ENCODE results near the gene TASL. TPM values are rescaled to one million over a fixed set of nuclear protein-coding genes. Genes with fewer than 3 reads are reported as not detected.
"Not testable (repeated sequence)": the region's sequence is repeated elsewhere in the genome, so short reads cannot be mapped to it uniquely, and the experiment has no call there.

TASL gene
- polyA plus RNA-seq, 2 donors: 0.08 to 0.16 TPM

DNA sequence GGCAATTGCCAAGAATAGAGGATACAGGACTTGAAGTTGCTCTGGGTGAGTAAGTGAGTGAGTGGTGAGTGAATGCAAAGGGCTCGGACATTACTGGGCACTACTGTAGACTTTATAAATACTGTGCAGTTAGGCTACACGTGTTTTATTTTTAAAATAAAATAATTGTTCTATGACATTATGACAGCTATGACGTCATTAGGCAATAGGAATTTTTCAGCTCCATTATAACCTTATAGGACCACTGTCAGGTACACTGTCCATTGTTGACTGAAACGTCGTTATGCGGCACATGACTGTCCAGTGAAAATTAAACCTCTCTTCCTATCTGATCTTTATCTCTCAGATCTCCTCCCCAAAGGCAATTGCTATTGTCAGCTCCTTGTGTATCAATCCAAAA lies 5.1 kb upstream of the TASL start:
- WGBS, 2 donors: 73 to 85% methylated on average over 6 of the region's 6 CpGs
- Histone ChIP-seq H3K4me3 (ENCODE audit: low read depth in 1 of 2, low read length in 2 of 2) (no peak overlapping the region), H3K4me1 (ENCODE audit: control insufficient read depth in 2 of 2, insufficient read depth in 2 of 2, low read length in 1 of 2) (no peaks in the 10 kb centered on the region), H3K36me3 (ENCODE audit: control insufficient read depth in 2 of 2, insufficient read depth in 2 of 2, low read length in 1 of 2) (no peaks in the 10 kb centered on the region), H3K27me3 (ENCODE audit: control insufficient read depth in 1 of 2, insufficient read depth in 2 of 2, low read length in 2 of 2) (no peaks in the 10 kb centered on the region), H3K27ac (ENCODE audit: low read depth in 2 of 2, low read length in 1 of 2) (no peak overlapping the region), H3K9me3 (ENCODE audit: control insufficient read depth in 2 of 2, insufficient read depth in 1 of 2, low read depth in 1 of 2, low read length in 1 of 2) (no peaks in the 10 kb centered on the region)

GRCh38 chrX:30580641-30581040 lies 3.1 kb upstream of the TASL start:
- no peaks in the 10 kb centered on the region for H3K27me3 ChIP-seq (ENCODE audit: control insufficient read depth in 1 of 2, insufficient read depth in 2 of 2, low read length in 2 of 2)
- WGBS, 2 donors: 52 to 82% methylated on average over 2 of the region's 2 CpGs
- H3K4me3 ChIP-seq (ENCODE audit: low read depth in 1 of 2, low read length in 2 of 2): no peak overlapping the region
- no peaks in the 10 kb centered on the region for H3K9me3 ChIP-seq (ENCODE audit: control insufficient read depth in 2 of 2, insufficient read depth in 1 of 2, low read depth in 1 of 2, low read length in 1 of 2)
- H3K36me3 ChIP-seq (ENCODE audit: control insufficient read depth in 2 of 2, insufficient read depth in 2 of 2, low read length in 1 of 2): no peaks in the 10 kb centered on the region
- H3K4me1 ChIP-seq (ENCODE audit: control insufficient read depth in 2 of 2, insufficient read depth in 2 of 2, low read length in 1 of 2): no peaks in the 10 kb centered on the region
- H3K27ac ChIP-seq (ENCODE audit: low read depth in 2 of 2, low read length in 1 of 2): no peak overlapping the region

- 75 to 78% methylated on average over 8 of the region's 8 CpGs for WGBS, 2 donors
Measured at GRCh38 chrX:30576881-30577280, 685 bp downstream of the TASL start.

GRCh38 chrX:30573125-30573524 lies 4.4 kb downstream of the TASL start:
- Histone ChIP-seq H3K4me1 (ENCODE audit: control insufficient read depth in 2 of 2, insufficient read depth in 2 of 2, low read length in 1 of 2) (no peaks in the 10 kb centered on the region), H3K36me3 (ENCODE audit: control insufficient read depth in 2 of 2, insufficient read depth in 2 of 2, low read length in 1 of 2) (no peaks in the 10 kb centered on the region), H3K27me3 (ENCODE audit: control insufficient read depth in 1 of 2, insufficient read depth in 2 of 2, low read length in 2 of 2) (no peaks in the 10 kb centered on the region), H3K4me3 (ENCODE audit: low read depth in 1 of 2, low read length in 2 of 2) (no peak overlapping the region), H3K9me3 (ENCODE audit: control insufficient read depth in 2 of 2, insufficient read depth in 1 of 2, low read depth in 1 of 2, low read length in 1 of 2) (no peaks in the 10 kb centered on the region), H3K27ac (ENCODE audit: low read depth in 2 of 2, low read length in 1 of 2) (no peak overlapping the region)
- 74 to 77% methylated on average over 3 of the region's 3 CpGs for WGBS, 2 donors

More at GRCh38 chrX:30576881-30577280, 685 bp downstream of the TASL start:
- H3K4me1 ChIP-seq (ENCODE audit: control insufficient read depth in 2 of 2, insufficient read depth in 2 of 2, low read length in 1 of 2): no peaks in the 10 kb centered on the region
- no peak overlapping the region for H3K4me3 ChIP-seq (ENCODE audit: low read depth in 1 of 2, low read length in 2 of 2)
- no peaks in the 10 kb centered on the region for H3K27me3 ChIP-seq (ENCODE audit: control insufficient read depth in 1 of 2, insufficient read depth in 2 of 2, low read length in 2 of 2)
- no peak overlapping the region for H3K27ac ChIP-seq (ENCODE audit: low read depth in 2 of 2, low read length in 1 of 2)
- H3K36me3 ChIP-seq (ENCODE audit: control insufficient read depth in 2 of 2, insufficient read depth in 2 of 2, low read length in 1 of 2): no peaks in the 10 kb centered on the region
- no peaks in the 10 kb centered on the region for H3K9me3 ChIP-seq (ENCODE audit: control insufficient read depth in 2 of 2, insufficient read depth in 1 of 2, low read depth in 1 of 2, low read length in 1 of 2)

- no peak overlapping the region for H3K27ac ChIP-seq (ENCODE audit: low read depth in 2 of 2, low read length in 1 of 2)
- no peaks in the 10 kb centered on the region for H3K27me3 ChIP-seq (ENCODE audit: control insufficient read depth in 1 of 2, insufficient read depth in 2 of 2, low read length in 2 of 2)
- no peaks in the 10 kb centered on the region for H3K36me3 ChIP-seq (ENCODE audit: control insufficient read depth in 2 of 2, insufficient read depth in 2 of 2, low read length in 1 of 2)
- H3K9me3 ChIP-seq (ENCODE audit: control insufficient read depth in 2 of 2, insufficient read depth in 1 of 2, low read depth in 1 of 2, low read length in 1 of 2): no peaks in the 10 kb centered on the region
- H3K4me1 ChIP-seq (ENCODE audit: control insufficient read depth in 2 of 2, insufficient read depth in 2 of 2, low read length in 1 of 2): no peaks in the 10 kb centered on the region
- 59 to 76% methylated on average over 4 of the region's 4 CpGs for WGBS, 2 donors
- no peak overlapping the region for H3K4me3 ChIP-seq (ENCODE audit: low read depth in 1 of 2, low read length in 2 of 2)
Measured at GRCh38 chrX:30572678-30573077, 4.9 kb downstream of the TASL start.

- Histone ChIP-seq H3K36me3 (ENCODE audit: control insufficient read depth in 2 of 2, insufficient read depth in 2 of 2, low read length in 1 of 2) (no peaks in the 10 kb centered on the region), H3K9me3 (ENCODE audit: control insufficient read depth in 2 of 2, insufficient read depth in 1 of 2, low read depth in 1 of 2, low read length in 1 of 2) (no peaks in the 10 kb centered on the region), H3K27me3 (ENCODE audit: control insufficient read depth in 1 of 2, insufficient read depth in 2 of 2, low read length in 2 of 2) (no peaks in the 10 kb centered on the region), H3K4me3 (ENCODE audit: low read depth in 1 of 2, low read length in 2 of 2) (no peak overlapping the region), H3K4me1 (ENCODE audit: control insufficient read depth in 2 of 2, insufficient read depth in 2 of 2, low read length in 1 of 2) (no peaks in the 10 kb centered on the region), H3K27ac (ENCODE audit: low read depth in 2 of 2, low read length in 1 of 2) (no peak overlapping the region)
- WGBS, 2 donors: 74 to 82% methylated on average over 1 of the region's 1 CpG
Measured at GRCh38 chrX:30572004-30572403, 5.6 kb downstream of the TASL start.

GRCh38 chrX:30570505-30570904 lies 7.1 kb downstream of the TASL start:
- no peaks in the 10 kb centered on the region for H3K36me3 ChIP-seq (ENCODE audit: control insufficient read depth in 2 of 2, insufficient read depth in 2 of 2, low read length in 1 of 2)
- no peak overlapping the region for H3K4me3 ChIP-seq (ENCODE audit: low read depth in 1 of 2, low read length in 2 of 2)
- WGBS, 2 donors: 80 to 81% methylated on average over 1 of the region's 1 CpG
- no peaks in the 10 kb centered on the region for H3K9me3 ChIP-seq (ENCODE audit: control insufficient read depth in 2 of 2, insufficient read depth in 1 of 2, low read depth in 1 of 2, low read length in 1 of 2)
- H3K27ac ChIP-seq (ENCODE audit: low read depth in 2 of 2, low read length in 1 of 2): no peak overlapping the region
- H3K4me1 ChIP-seq (ENCODE audit: control insufficient read depth in 2 of 2, insufficient read depth in 2 of 2, low read length in 1 of 2): no peaks in the 10 kb centered on the region
- no peaks in the 10 kb centered on the region for H3K27me3 ChIP-seq (ENCODE audit: control insufficient read depth in 1 of 2, insufficient read depth in 2 of 2, low read length in 2 of 2)

DNA sequence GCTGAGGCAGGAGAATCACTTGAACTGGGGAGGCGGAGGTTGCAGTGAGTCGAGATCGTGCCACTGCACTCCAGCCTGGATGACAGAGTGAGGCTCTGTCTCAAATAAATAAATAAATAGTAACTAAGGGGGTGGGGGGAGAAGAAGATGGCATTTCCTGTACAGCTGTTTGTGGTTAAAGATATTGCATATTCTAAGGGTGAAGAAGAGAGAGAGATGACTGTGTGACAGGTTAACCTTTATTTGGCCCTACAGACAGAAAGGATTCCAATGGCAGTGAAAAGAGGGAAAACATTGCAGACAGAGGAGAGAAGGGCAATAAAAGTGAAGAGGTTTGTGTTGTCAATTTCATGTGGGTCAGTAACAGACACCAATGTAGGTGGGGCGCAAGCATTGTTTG lies 9.4 kb downstream of the TASL start:
- 75 to 77% methylated on average over 4 of the region's 4 CpGs for WGBS, 2 donors
- Histone ChIP-seq H3K36me3 (ENCODE audit: control insufficient read depth in 2 of 2, insufficient read depth in 2 of 2, low read length in 1 of 2) (no peaks in the 10 kb centered on the region), H3K9me3 (ENCODE audit: control insufficient read depth in 2 of 2, insufficient read depth in 1 of 2, low read depth in 1 of 2, low read length in 1 of 2) (no peaks in the 10 kb centered on the region), H3K27me3 (ENCODE audit: control insufficient read depth in 1 of 2, insufficient read depth in 2 of 2, low read length in 2 of 2) (no peaks in the 10 kb centered on the region), H3K27ac (ENCODE audit: low read depth in 2 of 2, low read length in 1 of 2) (no peak overlapping the region), H3K4me3 (ENCODE audit: low read depth in 1 of 2, low read length in 2 of 2) (no peak overlapping the region), H3K4me1 (ENCODE audit: control insufficient read depth in 2 of 2, insufficient read depth in 2 of 2, low read length in 1 of 2) (no peaks in the 10 kb centered on the region)

GRCh38 chrX:30563070-30563469 lies 14.5 kb downstream of the TASL start:
- not testable (repeated sequence) for H3K9me3 ChIP-seq (ENCODE audit: control insufficient read depth in 2 of 2, insufficient read depth in 1 of 2, low read depth in 1 of 2, low read length in 1 of 2); H3K27me3 ChIP-seq (ENCODE audit: control insufficient read depth in 1 of 2, insufficient read depth in 2 of 2, low read length in 2 of 2); H3K36me3 ChIP-seq (ENCODE audit: control insufficient read depth in 2 of 2, insufficient read depth in 2 of 2, low read length in 1 of 2); H3K27ac ChIP-seq (ENCODE audit: low read depth in 2 of 2, low read length in 1 of 2); H3K4me1 ChIP-seq (ENCODE audit: control insufficient read depth in 2 of 2, insufficient read depth in 2 of 2, low read length in 1 of 2); H3K4me3 ChIP-seq (ENCODE audit: low read depth in 1 of 2, low read length in 2 of 2)
- 53 to 83% methylated on average over 5 of the region's 5 CpGs for WGBS, 2 donors

DNA sequence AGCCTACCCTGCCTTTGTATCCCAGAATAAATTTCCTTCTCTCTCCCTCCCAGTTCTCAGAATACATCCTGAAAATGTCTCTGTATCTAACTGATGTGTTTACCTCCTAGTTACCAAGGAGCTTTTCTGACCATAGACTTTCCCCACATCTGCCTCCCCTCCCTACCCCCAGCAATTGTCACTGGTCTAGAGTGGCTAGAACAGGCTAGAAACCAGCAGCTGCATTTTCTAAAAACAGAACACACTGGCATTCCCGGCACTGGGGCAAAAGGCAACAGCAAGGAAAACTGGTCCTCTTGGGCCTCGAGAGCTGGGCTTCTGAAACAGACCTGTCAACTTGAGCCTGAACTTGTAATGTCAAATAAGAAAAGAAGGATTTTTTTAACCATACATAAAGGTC lies 16.4 kb downstream of the TASL start:
- H3K4me3 ChIP-seq (ENCODE audit: low read depth in 1 of 2, low read length in 2 of 2): no peak overlapping the region
- H3K27me3 ChIP-seq (ENCODE audit: control insufficient read depth in 1 of 2, insufficient read depth in 2 of 2, low read length in 2 of 2): no peaks in the 10 kb centered on the region
- H3K9me3 ChIP-seq (ENCODE audit: control insufficient read depth in 2 of 2, insufficient read depth in 1 of 2, low read depth in 1 of 2, low read length in 1 of 2): no peaks in the 10 kb centered on the region
- H3K36me3 ChIP-seq (ENCODE audit: control insufficient read depth in 2 of 2, insufficient read depth in 2 of 2, low read length in 1 of 2): no peaks in the 10 kb centered on the region
- no peaks in the 10 kb centered on the region for H3K4me1 ChIP-seq (ENCODE audit: control insufficient read depth in 2 of 2, insufficient read depth in 2 of 2, low read length in 1 of 2)
- 50 to 65% methylated on average over 2 of the region's 2 CpGs for WGBS, 2 donors
- no peak overlapping the region for H3K27ac ChIP-seq (ENCODE audit: low read depth in 2 of 2, low read length in 1 of 2)
